ENCODE data around the gene HSF2BP.

DNA sequence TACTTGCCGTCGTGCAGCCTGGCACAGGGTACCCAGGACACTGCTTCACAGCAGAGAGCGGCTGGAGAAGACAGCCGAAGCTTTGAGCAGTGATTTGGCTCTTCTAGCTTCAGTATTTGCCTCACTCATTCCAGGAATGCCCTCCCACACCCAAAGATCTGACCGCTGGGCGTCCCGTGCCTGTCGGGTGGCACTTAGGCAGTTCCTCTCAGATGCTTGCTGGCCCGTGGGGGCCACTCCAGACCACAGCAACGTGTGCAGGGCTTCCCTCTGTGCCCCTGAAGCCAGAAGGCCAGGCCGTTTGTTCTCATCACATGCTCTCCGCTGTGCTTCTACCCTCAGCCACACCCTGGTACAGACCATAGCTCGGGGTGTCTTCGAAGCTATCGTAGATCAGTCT, 17.1 kb upstream of the HSF2BP start:
- TF ChIP-seq, protein P1, sequence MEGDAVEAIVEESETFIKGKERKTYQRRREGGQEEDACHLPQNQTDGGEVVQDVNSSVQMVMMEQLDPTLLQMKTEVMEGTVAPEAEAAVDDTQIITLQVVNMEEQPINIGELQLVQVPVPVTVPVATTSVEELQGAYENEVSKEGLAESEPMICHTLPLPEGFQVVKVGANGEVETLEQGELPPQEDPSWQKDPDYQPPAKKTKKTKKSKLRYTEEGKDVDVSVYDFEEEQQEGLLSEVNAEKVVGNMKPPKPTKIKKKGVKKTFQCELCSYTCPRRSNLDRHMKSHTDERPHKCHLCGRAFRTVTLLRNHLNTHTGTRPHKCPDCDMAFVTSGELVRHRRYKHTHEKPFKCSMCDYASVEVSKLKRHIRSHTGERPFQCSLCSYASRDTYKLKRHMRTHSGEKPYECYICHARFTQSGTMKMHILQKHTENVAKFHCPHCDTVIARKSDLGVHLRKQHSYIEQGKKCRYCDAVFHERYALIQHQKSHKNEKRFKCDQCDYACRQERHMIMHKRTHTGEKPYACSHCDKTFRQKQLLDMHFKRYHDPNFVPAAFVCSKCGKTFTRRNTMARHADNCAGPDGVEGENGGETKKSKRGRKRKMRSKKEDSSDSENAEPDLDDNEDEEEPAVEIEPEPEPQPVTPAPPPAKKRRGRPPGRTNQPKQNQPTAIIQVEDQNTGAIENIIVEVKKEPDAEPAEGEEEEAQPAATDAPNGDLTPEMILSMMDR (IDR thresholded peaks at IDR 0.05) = no peak
- no peak for TF ChIP-seq POLR2A (IDR thresholded peaks at IDR 0.05)
